Measurements from ENCODE around the gene SLC35F4. TPM values are rescaled to one million over a fixed set of nuclear protein-coding genes. Genes with fewer than 3 reads are reported as not detected.

The SLC35F4 gene
- total and polyA plus RNA-seq, 10 donors, result not detected

DNA sequence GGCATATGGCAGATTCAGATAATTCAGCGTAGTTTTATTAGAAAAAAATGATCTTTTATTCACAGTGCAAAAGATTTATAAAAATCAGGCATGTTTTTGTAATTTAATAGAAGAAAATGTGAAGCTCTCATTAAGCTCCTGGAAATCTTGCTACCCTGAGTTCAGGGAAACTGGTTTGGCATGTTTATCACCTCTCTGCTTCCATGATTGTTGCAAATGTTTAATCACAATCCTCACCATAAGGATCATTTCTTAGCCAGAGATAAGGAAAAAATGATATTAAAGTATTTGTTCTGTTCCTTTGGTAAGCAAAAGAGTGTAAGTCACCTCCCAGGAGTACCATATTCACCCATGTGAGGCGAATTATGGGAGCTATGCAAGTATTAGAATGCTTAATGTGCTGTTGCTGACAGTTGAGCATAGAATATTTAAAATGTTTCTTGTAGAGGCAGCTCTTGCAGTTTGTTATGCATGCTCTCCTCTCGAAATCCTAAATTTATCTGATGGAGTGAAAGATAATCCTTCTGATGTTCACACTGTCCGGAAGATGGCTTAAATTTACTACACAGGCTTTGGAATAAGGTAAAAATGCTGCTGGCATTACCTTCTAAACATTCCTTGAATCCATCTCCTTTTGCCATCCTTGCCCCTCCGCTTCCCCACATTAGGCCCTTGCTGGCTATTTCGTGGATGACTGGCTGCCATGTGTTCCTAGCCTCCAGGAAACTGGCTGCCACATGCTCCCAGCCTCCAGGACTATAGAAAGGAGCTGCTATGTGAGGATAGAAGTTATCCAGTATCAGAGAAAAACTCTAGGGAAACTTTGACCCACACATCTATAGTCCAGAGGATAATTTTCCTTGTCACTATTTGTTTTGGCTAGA lies 256.5 kb downstream of the SLC35F4 start:
- H3K4me3 ChIP-seq, result no peak overlapping the region
- intact Hi-C loops (cut with DNase I; ENCODE audit: low total_unique reads), result no loop called here
- H3K4me1 ChIP-seq, result no peaks in the 10 kb centered on the region
- 60 to 72% (median 62%) methylated on average over 6 of the region's 6 CpGs for WGBS, 5 donors
- H3K36me3 ChIP-seq, result no peaks in the 10 kb centered on the region
- peaks cover 0 to 9% (median 0%) of the 10 kb centered on the region in 8 donors for H3K9me3 ChIP-seq
- no peak for TF ChIP-seq CTCF (IDR thresholded peaks at IDR 0.05 in 8 of 11, conservative IDR thresholded peaks at IDR 0.05 in 3 of 11)
- TF ChIP-seq POLR2AphosphoS5 (IDR thresholded peaks at IDR 0.05), result no peak
- TF ChIP-seq POLR2A (IDR thresholded peaks at IDR 0.05), result no peak
- no peak for DNase-seq
- no peak overlapping the region for H3K27ac ChIP-seq
- peaks cover 0 to 3% (median 0%) of the 10 kb centered on the region in 7 donors for H3K27me3 ChIP-seq (replicated peaks in 1 of 7)

GRCh38 chr14:57607086-57607485 lies 258.8 kb downstream of the SLC35F4 start:
- WGBS, 5 donors, result 40 to 83% (median 61%) methylated on average over 2 of the region's 2 CpGs
- intact Hi-C loops (cut with DNase I; ENCODE audit: low total_unique reads), result no loop called here
- Histone ChIP-seq H3K27ac (no peak overlapping the region), H3K9me3 (peaks cover 0 to 9% (median 0%) of the 10 kb centered on the region in 8 donors), H3K27me3 (replicated peaks in 1 of 7) (peaks cover 0 to 3% (median 0%) of the 10 kb centered on the region in 7 donors), H3K4me1 (no peaks in the 10 kb centered on the region), H3K4me3 (no peak overlapping the region), H3K36me3 (no peaks in the 10 kb centered on the region)
- TF ChIP-seq POLR2AphosphoS5 (IDR thresholded peaks at IDR 0.05), result no peak
- no peak for TF ChIP-seq POLR2A (IDR thresholded peaks at IDR 0.05)
- TF ChIP-seq CTCF (IDR thresholded peaks at IDR 0.05 in 8 of 11, conservative IDR thresholded peaks at IDR 0.05 in 3 of 11), result no peak
- no peak for DNase-seq

- TF ChIP-seq POLR2AphosphoS5 (IDR thresholded peaks at IDR 0.05), result no peak
- no peak for TF ChIP-seq CTCF (IDR thresholded peaks at IDR 0.05 in 8 of 11, conservative IDR thresholded peaks at IDR 0.05 in 3 of 11)
- TF ChIP-seq POLR2A (IDR thresholded peaks at IDR 0.05), result no peak
- DNase-seq, result no peak
- H3K27me3 ChIP-seq (replicated peaks in 1 of 7), result no peaks in the 10 kb centered on the region
- 61 to 75% (median 69%) methylated on average over 3 of the region's 3 CpGs for WGBS, 5 donors
- intact Hi-C loops (cut with DNase I; ENCODE audit: low total_unique reads), result no loop called here
- H3K9me3 ChIP-seq, result peaks cover 0 to 23% (median 11%) of the 10 kb centered on the region in 8 donors
- no peaks in the 10 kb centered on the region for H3K4me1 ChIP-seq
- no peak overlapping the region for H3K4me3 ChIP-seq
- no peaks in the 10 kb centered on the region for H3K36me3 ChIP-seq
- no peak overlapping the region for H3K27ac ChIP-seq
Observed at GRCh38 chr14:57583396-57583795, 282.5 kb downstream of the SLC35F4 start.

DNA sequence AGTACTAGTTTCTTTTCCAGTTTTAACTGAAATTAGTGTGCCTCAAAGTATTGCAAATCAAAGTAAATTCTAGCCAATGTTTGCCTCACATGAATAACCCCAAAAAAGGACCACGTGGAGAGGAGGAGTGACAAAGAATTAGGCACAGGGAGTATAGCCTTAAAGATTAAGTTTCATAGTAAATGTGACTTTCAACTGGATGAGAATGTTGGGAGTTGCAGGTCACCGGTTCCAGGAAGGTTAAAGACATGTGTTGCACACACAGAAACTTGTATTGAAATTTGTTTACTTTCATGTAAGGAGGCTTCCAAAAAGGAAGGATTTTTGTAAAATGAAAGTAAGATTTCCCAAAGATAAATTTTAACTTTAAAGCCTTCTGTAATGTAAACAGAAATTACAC lies 283.1 kb downstream of the SLC35F4 start:
- intact Hi-C loops (cut with DNase I; ENCODE audit: low total_unique reads), result no loop called here
- no peak for DNase-seq
- Histone ChIP-seq H3K27ac (no peak overlapping the region), H3K36me3 (no peaks in the 10 kb centered on the region), H3K4me1 (no peaks in the 10 kb centered on the region), H3K4me3 (no peak overlapping the region), H3K9me3 (peaks cover 0 to 23% (median 11%) of the 10 kb centered on the region in 8 donors), H3K27me3 (replicated peaks in 1 of 7) (no peaks in the 10 kb centered on the region)
- 28 to 71% (median 59%) methylated on average over 2 of the region's 2 CpGs for WGBS, 5 donors
- TF ChIP-seq POLR2A (IDR thresholded peaks at IDR 0.05), result no peak
- no peak for TF ChIP-seq CTCF (IDR thresholded peaks at IDR 0.05 in 8 of 11, conservative IDR thresholded peaks at IDR 0.05 in 3 of 11)
- TF ChIP-seq POLR2AphosphoS5 (IDR thresholded peaks at IDR 0.05), result no peak
